Choroid plexus epithelial cell (primary cell): ENCODE measurements around the gene CDKN2B-AS1.

Experiments used
- DNase-seq: peaks from one replicate; pipeline ENCODE4 v3.0.0-alpha.2; 2010; ENCODE audit warnings: low read depth
- H3K4me3 ChIP-seq: 2 replicates; pipeline ENCODE4 v1.5.1; 2011; ENCODE audit warnings: low read depth, mild to moderate bottlenecking, control low read depth, low read length, moderate library complexity
- CTCF ChIP-seq: conservative IDR thresholded peaks from 2 replicates; pipeline ENCODE4 v1.5.1; 2011; ENCODE audit warnings: low read depth, mild to moderate bottlenecking, control low read depth, inconsistent platforms, low read length, moderate library complexity

Gene CDKN2B-AS1

DNA sequence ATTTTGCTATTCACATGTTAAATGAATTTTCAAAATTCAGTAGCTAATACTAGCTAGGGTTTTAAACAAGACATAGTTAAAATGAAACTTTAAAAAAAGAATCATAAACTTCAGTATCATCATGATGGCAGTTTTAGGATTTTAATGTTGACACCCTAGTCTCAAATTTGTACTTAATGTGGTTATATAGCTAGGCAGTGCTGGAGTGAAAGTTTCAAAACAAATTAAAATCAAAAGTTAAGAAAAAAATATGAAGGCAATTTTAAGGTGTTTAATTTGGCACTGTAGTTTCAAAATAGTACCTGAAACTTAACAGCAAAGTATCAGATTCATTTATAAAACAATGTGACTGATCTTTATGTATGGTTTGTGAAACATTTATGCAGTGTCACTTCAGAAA is 33.8 kb downstream of the CDKN2B-AS1 start:
- TF ChIP-seq CTCF = no peak
- no peak for DNase-seq
- no peak overlapping the region for H3K4me3 ChIP-seq

GRCh38 chr9:22029231-22029630 is 34.6 kb downstream of the CDKN2B-AS1 start:
- TF ChIP-seq CTCF = no peak
- DNase-seq = no peak
- no peak overlapping the region for H3K4me3 ChIP-seq

GRCh38 chr9:22030101-22030598 is 35.6 kb downstream of the CDKN2B-AS1 start:
- DNase-seq = peak; percentile 81
- no peak for TF ChIP-seq CTCF
- H3K4me3 ChIP-seq = no peak overlapping the region

DNA sequence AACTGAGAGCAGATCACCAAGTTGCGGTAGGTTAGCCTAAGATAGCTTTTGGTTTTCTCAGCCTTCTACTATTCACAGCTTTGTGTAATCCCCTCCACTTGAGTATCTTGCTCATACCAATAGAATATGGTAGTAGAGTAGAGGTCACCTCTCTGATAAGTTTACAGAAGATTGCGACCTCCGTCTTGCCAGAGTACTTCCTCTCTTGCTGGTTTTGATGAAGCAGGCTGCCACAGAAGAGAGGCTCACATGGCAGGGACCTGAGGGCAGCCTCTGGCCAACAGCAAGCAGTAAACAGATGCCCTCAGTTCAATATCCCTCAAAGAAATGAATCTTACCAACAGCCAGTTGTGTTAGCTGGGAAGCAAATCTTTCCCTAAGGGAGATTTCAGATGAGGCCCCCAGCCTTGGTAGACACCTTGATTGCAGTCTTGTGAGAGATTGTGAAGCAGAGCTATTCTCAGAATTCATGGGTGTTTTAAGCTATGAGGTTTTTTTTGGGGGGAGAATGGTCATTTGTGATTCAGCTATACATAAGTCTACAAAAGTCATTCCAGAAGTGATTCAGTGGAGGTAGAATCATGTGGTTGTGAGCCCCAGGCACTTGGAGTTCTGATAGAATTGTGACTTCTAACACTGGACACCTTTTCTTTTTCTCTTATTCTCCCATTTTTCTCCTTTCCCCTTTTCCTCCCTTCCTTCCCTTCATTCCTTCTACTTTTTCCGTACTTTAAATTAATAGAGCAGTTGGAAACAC is 37.2 kb downstream of the CDKN2B-AS1 start:
- no peak overlapping the region for H3K4me3 ChIP-seq
- DNase-seq = no peak
- TF ChIP-seq CTCF = no peak

GRCh38 chr9:22033012-22033630 is 38.5 kb downstream of the CDKN2B-AS1 start:
- no peak for TF ChIP-seq CTCF
- no peak overlapping the region for H3K4me3 ChIP-seq
- DNase-seq = no peak

- no peak for TF ChIP-seq CTCF
- H3K4me3 ChIP-seq = no peak overlapping the region
- DNase-seq = no peak
Observed at GRCh38 chr9:22035591-22036011, 41.0 kb downstream of the CDKN2B-AS1 start.
